MCF 10A (cell line): ENCODE results near the gene ANLN. TPM values are rescaled to one million over a fixed set of nuclear protein-coding genes. Genes with fewer than 3 reads are reported as not detected.
"Not testable (repeated sequence)": the region's sequence is repeated elsewhere in the genome, so short reads cannot be mapped to it uniquely, and the experiment has no call there.

Experiments
- BruUV-seq: library from RNA; stranded (reverse); fragments of 400-500 nt; replicated peaks from 2 replicates; lab custom pipeline; 2021; lab: Mats Ljungman, UMichigan
- CTCF ChIA-PET: fragments of 300-600 bp; sonication (Branson Sonifier 250); formaldehyde crosslinking; extraction: SDS; loops from one replicate; lab custom pipeline; 2021; ENCODE audit warnings: antibody characterized with exemption, inconsistent platforms; lab: Yijun Ruan, JAX
- POLR2A ChIA-PET: fragments of 300-600, 350-650 bp; sonication (Branson Sonifier 250); formaldehyde crosslinking; extraction: SDS; loops from one replicate; lab custom pipeline; 2020; ENCODE audit warnings: antibody characterized with exemption, inconsistent platforms; lab: Yijun Ruan, JAX
- DNase-seq: peaks from one replicate; pipeline ENCODE4 v3.0.0-alpha.2; 2018; ENCODE audit not compliant: unreplicated experiment
- H3K27ac Mint-ChIP-seq: one replicate; pipeline ENCODE4 v1.8.0; 2022; ENCODE audit warnings: mild to moderate bottlenecking, low read depth, mixed read lengths; ENCODE audit not compliant: unreplicated experiment
- H3K27me3 Mint-ChIP-seq: one replicate; pipeline ENCODE4 v1.8.0; 2022; ENCODE audit warnings: mixed read lengths; ENCODE audit not compliant: insufficient read depth, unreplicated experiment
- H3K36me3 Mint-ChIP-seq: one replicate; pipeline ENCODE4 v1.8.0; 2022; ENCODE audit warnings: mild to moderate bottlenecking, moderate library complexity, mixed read lengths; ENCODE audit not compliant: insufficient read depth, unreplicated experiment
- H3K4me1 Mint-ChIP-seq: one replicate; pipeline ENCODE4 v1.8.0; 2022; ENCODE audit warnings: mixed read lengths; ENCODE audit not compliant: insufficient read depth, unreplicated experiment
- H3K4me3 Mint-ChIP-seq: one replicate; pipeline ENCODE4 v1.8.0; 2022; ENCODE audit warnings: mild to moderate bottlenecking, moderate library complexity, mixed read lengths; ENCODE audit not compliant: unreplicated experiment
- H3K9me3 Mint-ChIP-seq: one replicate; pipeline ENCODE4 v1.8.0; 2022; ENCODE audit warnings: mixed read lengths; ENCODE audit not compliant: unreplicated experiment
- intact Hi-C: fragments of 100-400 bp; cut with micrococcal nuclease; formaldehyde crosslinking; loops from 2 replicates; pipeline ENCODE4 v1.14.1; 2022
- total RNA-seq: library from RNA; stranded (reverse); gene quantifications from 2 replicates; pipeline ENCODE4 v1.2.3, GENCODE V29; 2022
- TF ChIP-seq, protein P1 (sequence below): fragments of 200-600 bp; IDR thresholded peaks from one replicate; pipeline ENCODE4 v1.8.0; 2022; ENCODE audit warnings: antibody characterized with exemption, mild to moderate bottlenecking; ENCODE audit not compliant: unreplicated experiment

Gene ANLN
- total RNA-seq, 1 experiment from 2014 or later = 104 TPM

- H3K4me1 Mint-ChIP-seq = no peaks in the 10 kb centered on the region
- intact Hi-C loops = loop anchor here (5.0 kb wide), 1 partner anchor 63 kb away; no protein-coding TSS in a partner anchor
- no peaks in the 10 kb centered on the region for H3K27me3 Mint-ChIP-seq
- H3K36me3 Mint-ChIP-seq = peaks cover 4% of the 10 kb centered on the region
- H3K4me3 Mint-ChIP-seq = no peak overlapping the region
- TF ChIP-seq, protein P1, sequence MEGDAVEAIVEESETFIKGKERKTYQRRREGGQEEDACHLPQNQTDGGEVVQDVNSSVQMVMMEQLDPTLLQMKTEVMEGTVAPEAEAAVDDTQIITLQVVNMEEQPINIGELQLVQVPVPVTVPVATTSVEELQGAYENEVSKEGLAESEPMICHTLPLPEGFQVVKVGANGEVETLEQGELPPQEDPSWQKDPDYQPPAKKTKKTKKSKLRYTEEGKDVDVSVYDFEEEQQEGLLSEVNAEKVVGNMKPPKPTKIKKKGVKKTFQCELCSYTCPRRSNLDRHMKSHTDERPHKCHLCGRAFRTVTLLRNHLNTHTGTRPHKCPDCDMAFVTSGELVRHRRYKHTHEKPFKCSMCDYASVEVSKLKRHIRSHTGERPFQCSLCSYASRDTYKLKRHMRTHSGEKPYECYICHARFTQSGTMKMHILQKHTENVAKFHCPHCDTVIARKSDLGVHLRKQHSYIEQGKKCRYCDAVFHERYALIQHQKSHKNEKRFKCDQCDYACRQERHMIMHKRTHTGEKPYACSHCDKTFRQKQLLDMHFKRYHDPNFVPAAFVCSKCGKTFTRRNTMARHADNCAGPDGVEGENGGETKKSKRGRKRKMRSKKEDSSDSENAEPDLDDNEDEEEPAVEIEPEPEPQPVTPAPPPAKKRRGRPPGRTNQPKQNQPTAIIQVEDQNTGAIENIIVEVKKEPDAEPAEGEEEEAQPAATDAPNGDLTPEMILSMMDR = no peak
- no peaks in the 10 kb centered on the region for H3K9me3 Mint-ChIP-seq
- no peak for DNase-seq
- POLR2A ChIA-PET = interaction anchor here (5.0 kb wide), 1 partner anchor 22 kb away, joined by 87 read pairs; the partner anchor contains the start of gene ANLN
- no TSS peak for BruUV-seq
- CTCF ChIA-PET = interaction anchor here (0.6 kb wide), 1 partner anchor 17 kb away, joined by 4 read pairs; no protein-coding TSS in a partner anchor
- H3K27ac Mint-ChIP-seq = no peak overlapping the region
These were observed 20.5 kb upstream of the ANLN start for GRCh38 chr7:36369171-36369570.

- ChIA-PET CTCF (no interaction called here), POLR2A (interaction anchor here (5.0 kb wide), 1 partner anchor 21 kb away, joined by 87 read pairs; the partner anchor contains the start of gene ANLN)
- BruUV-seq = no TSS peak
- no peaks in the 10 kb centered on the region for H3K9me3 Mint-ChIP-seq
- no peak overlapping the region for H3K4me3 Mint-ChIP-seq
- no peak overlapping the region for H3K27ac Mint-ChIP-seq
- H3K4me1 Mint-ChIP-seq = no peaks in the 10 kb centered on the region
- no peaks in the 10 kb centered on the region for H3K27me3 Mint-ChIP-seq
- intact Hi-C loops = no loop called here
- TF ChIP-seq, protein P1 = no peak
- no peaks in the 10 kb centered on the region for H3K36me3 Mint-ChIP-seq
- DNase-seq = no peak
These were observed 19.6 kb upstream of the ANLN start for GRCh38 chr7:36370046-36370445.

GRCh38 chr7:36372156-36372555 is 17.5 kb upstream of the ANLN start:
- Mint-ChIP-seq H3K27me3 (no peaks in the 10 kb centered on the region), H3K4me3 (no peak overlapping the region), H3K27ac (no peak overlapping the region), H3K36me3 (no peaks in the 10 kb centered on the region), H3K9me3 (no peaks in the 10 kb centered on the region), H3K4me1 (no peaks in the 10 kb centered on the region)
- ChIA-PET POLR2A (interaction anchor here (0.7 kb wide), 4 partner anchors 15 to 68 kb away, joined by 3 to 7 read pairs (median 4); partner anchors contain the start of gene ANLN), CTCF (interaction anchor here (0.7 kb wide), 1 partner anchor 14 kb away, joined by 4 read pairs; no protein-coding TSS in a partner anchor)
- no TSS peak for BruUV-seq
- intact Hi-C loops = no loop called here
- no peak for DNase-seq
- TF ChIP-seq, protein P1 = no peak

GRCh38 chr7:36378555-36378954 is 11.1 kb upstream of the ANLN start:
- H3K36me3 Mint-ChIP-seq, intact Hi-C loops, H3K4me1 Mint-ChIP-seq, H3K27ac Mint-ChIP-seq, DNase-seq, H3K4me3 Mint-ChIP-seq, H3K9me3 Mint-ChIP-seq, BruUV-seq, H3K27me3 Mint-ChIP-seq: not testable (repeated sequence)
- ChIA-PET CTCF (interaction anchor here (0.6 to 1.9 kb wide), 4 partner anchors 11 to 714 kb away, joined by 3 to 12 read pairs (median 4); no protein-coding TSS in a partner anchor), POLR2A (interaction anchor here (0.8 kb wide), 1 partner anchor 9 kb away, joined by 3 read pairs; no protein-coding TSS in a partner anchor)
